ENCODE measurements around the gene FAM204A.

The FAM204A gene

GRCh38 chr10:118305730-118306129, 36.4 kb downstream of the FAM204A start:
- no peak for DNase-seq
- Histone ChIP-seq H3K4me3 (ENCODE audit: low read length) (no peak overlapping the region), H3K27ac (ENCODE audit: low read depth, low read length) (no peak overlapping the region), H3K79me2 (ENCODE audit: control insufficient read depth, insufficient read depth, low read length) (no peaks in the 10 kb centered on the region), H3K27me3 (ENCODE audit: insufficient read depth, low read length, poor library complexity) (no peaks in the 10 kb centered on the region), H3K4me1 (ENCODE audit: control insufficient read depth, low read depth, low read length) (no peaks in the 10 kb centered on the region), H3K18ac (ENCODE audit: low read length) (no peak overlapping the region), H4K5ac (ENCODE audit: low read length) (no peak overlapping the region), H3K56ac (ENCODE audit: low read length) (no peak overlapping the region), H2BK120ac (ENCODE audit: low read depth, low read length) (no peak overlapping the region), H2BK5ac (ENCODE audit: low read length) (no peak overlapping the region), H2BK15ac (replicated peaks; ENCODE audit: low read depth) (no peak overlapping the region), H3K36me3 (ENCODE audit: control insufficient read depth, insufficient read depth, low read length) (no peaks in the 10 kb centered on the region), H3K23ac (ENCODE audit: low read length) (no peak overlapping the region), H3K4ac (ENCODE audit: low read depth, low read length) (no peak overlapping the region), H3K4me2 (ENCODE audit: low read length) (no peak overlapping the region), H4K8ac (ENCODE audit: low read depth, low read length) (no peak overlapping the region), H3K9ac (ENCODE audit: low read length) (no peak overlapping the region), H3K79me1 (ENCODE audit: low read length) (no peaks in the 10 kb centered on the region), H2AK5ac (ENCODE audit: low read length) (no peak overlapping the region)
- no CpG with 5 or more reads among the region's 1 CpG for WGBS (ENCODE audit: extremely low coverage, insufficient coverage, low lambda C conversion rate)

GRCh38 chr10:118304521-118304920, 37.6 kb downstream of the FAM204A start:
- WGBS (ENCODE audit: extremely low coverage, insufficient coverage, low lambda C conversion rate), result no CpG with 5 or more reads among the region's 6 CpGs
- Histone ChIP-seq H3K4me1 (ENCODE audit: control insufficient read depth, low read depth, low read length) (no peaks in the 10 kb centered on the region), H4K8ac (ENCODE audit: low read depth, low read length) (no peak overlapping the region), H3K23ac (ENCODE audit: low read length) (no peak overlapping the region), H4K5ac (ENCODE audit: low read length) (no peak overlapping the region), H3K79me1 (ENCODE audit: low read length) (no peaks in the 10 kb centered on the region), H3K4me2 (ENCODE audit: low read length) (no peak overlapping the region), H3K27ac (ENCODE audit: low read depth, low read length) (no peak overlapping the region), H2BK5ac (ENCODE audit: low read length) (no peak overlapping the region), H2AK5ac (ENCODE audit: low read length) (no peak overlapping the region), H3K79me2 (ENCODE audit: control insufficient read depth, insufficient read depth, low read length) (no peaks in the 10 kb centered on the region), H3K36me3 (ENCODE audit: control insufficient read depth, insufficient read depth, low read length) (no peaks in the 10 kb centered on the region), H3K4me3 (ENCODE audit: low read length) (no peak overlapping the region), H3K9ac (ENCODE audit: low read length) (no peak overlapping the region), H3K18ac (ENCODE audit: low read length) (no peak overlapping the region), H3K4ac (ENCODE audit: low read depth, low read length) (no peak overlapping the region), H3K27me3 (ENCODE audit: insufficient read depth, low read length, poor library complexity) (no peaks in the 10 kb centered on the region), H3K56ac (ENCODE audit: low read length) (no peak overlapping the region), H2BK120ac (ENCODE audit: low read depth, low read length) (no peak overlapping the region), H2BK15ac (replicated peaks; ENCODE audit: low read depth) (no peak overlapping the region)
- DNase-seq, result no peak

- Histone ChIP-seq H3K4ac (ENCODE audit: low read depth, low read length) (no peak overlapping the region), H2AK5ac (ENCODE audit: low read length) (no peak overlapping the region), H3K79me2 (ENCODE audit: control insufficient read depth, insufficient read depth, low read length) (no peaks in the 10 kb centered on the region), H2BK120ac (ENCODE audit: low read depth, low read length) (no peak overlapping the region), H3K79me1 (ENCODE audit: low read length) (no peaks in the 10 kb centered on the region), H4K5ac (ENCODE audit: low read length) (no peak overlapping the region), H2BK5ac (ENCODE audit: low read length) (no peak overlapping the region), H3K18ac (ENCODE audit: low read length) (no peak overlapping the region), H3K4me2 (ENCODE audit: low read length) (no peak overlapping the region), H3K4me1 (ENCODE audit: control insufficient read depth, low read depth, low read length) (no peaks in the 10 kb centered on the region), H2BK15ac (replicated peaks; ENCODE audit: low read depth) (no peak overlapping the region), H3K9ac (ENCODE audit: low read length) (no peak overlapping the region), H3K27me3 (ENCODE audit: insufficient read depth, low read length, poor library complexity) (no peaks in the 10 kb centered on the region), H4K8ac (ENCODE audit: low read depth, low read length) (no peak overlapping the region), H3K23ac (ENCODE audit: low read length) (no peak overlapping the region), H3K56ac (ENCODE audit: low read length) (no peak overlapping the region), H3K36me3 (ENCODE audit: control insufficient read depth, insufficient read depth, low read length) (no peaks in the 10 kb centered on the region), H3K27ac (ENCODE audit: low read depth, low read length) (no peak overlapping the region), H3K4me3 (ENCODE audit: low read length) (no peak overlapping the region)
- no CpG with 5 or more reads among the region's 2 CpGs for WGBS (ENCODE audit: extremely low coverage, insufficient coverage, low lambda C conversion rate)
- DNase-seq, result no peak
These were observed 40.9 kb downstream of the FAM204A start for GRCh38 chr10:118301211-118301610.

- Histone ChIP-seq H3K9ac (ENCODE audit: low read length) (no peak overlapping the region), H4K8ac (ENCODE audit: low read depth, low read length) (no peak overlapping the region), H3K79me1 (ENCODE audit: low read length) (no peaks in the 10 kb centered on the region), H2BK5ac (ENCODE audit: low read length) (no peak overlapping the region), H3K36me3 (ENCODE audit: control insufficient read depth, insufficient read depth, low read length) (no peaks in the 10 kb centered on the region), H3K4me2 (ENCODE audit: low read length) (no peak overlapping the region), H3K4me3 (ENCODE audit: low read length) (no peak overlapping the region), H2BK15ac (replicated peaks; ENCODE audit: low read depth) (no peak overlapping the region), H3K4ac (ENCODE audit: low read depth, low read length) (no peak overlapping the region), H2AK5ac (ENCODE audit: low read length) (no peak overlapping the region), H3K27ac (ENCODE audit: low read depth, low read length) (no peak overlapping the region), H3K18ac (ENCODE audit: low read length) (no peak overlapping the region), H3K23ac (ENCODE audit: low read length) (no peak overlapping the region), H2BK120ac (ENCODE audit: low read depth, low read length) (no peak overlapping the region), H3K27me3 (ENCODE audit: insufficient read depth, low read length, poor library complexity) (no peaks in the 10 kb centered on the region), H4K5ac (ENCODE audit: low read length) (no peak overlapping the region), H3K79me2 (ENCODE audit: control insufficient read depth, insufficient read depth, low read length) (no peaks in the 10 kb centered on the region), H3K56ac (ENCODE audit: low read length) (no peak overlapping the region), H3K4me1 (ENCODE audit: control insufficient read depth, low read depth, low read length) (no peaks in the 10 kb centered on the region)
- WGBS (ENCODE audit: extremely low coverage, insufficient coverage, low lambda C conversion rate), result no CpG with 5 or more reads among the region's 1 CpG
- DNase-seq, result no peak
These were observed 41.8 kb downstream of the FAM204A start for GRCh38 chr10:118300320-118300719.

DNA sequence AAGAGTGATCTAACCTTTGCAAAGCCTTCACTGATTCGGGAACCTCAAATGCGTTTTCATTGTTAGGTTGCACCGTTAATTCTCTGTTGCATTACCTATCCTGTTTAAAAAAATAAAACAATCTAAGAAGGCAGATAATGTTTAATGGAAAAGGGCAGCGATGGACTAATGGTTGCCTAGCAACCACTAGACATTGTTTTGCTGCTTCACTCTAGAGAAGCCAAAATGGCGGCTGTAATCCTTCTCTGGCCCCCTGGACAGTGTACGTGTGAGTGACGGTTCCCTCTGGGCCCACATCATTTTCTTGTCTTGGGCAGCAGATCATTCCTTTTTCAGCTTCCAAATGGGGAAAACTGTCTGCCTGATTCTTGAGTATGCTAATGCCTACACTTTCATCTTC, 43.3 kb downstream of the FAM204A start:
- WGBS (ENCODE audit: extremely low coverage, insufficient coverage, low lambda C conversion rate), result no CpG with 5 or more reads among the region's 7 CpGs
- no peak overlapping the region for H3K27ac ChIP-seq (ENCODE audit: low read depth, low read length)
- H3K4me1 ChIP-seq (ENCODE audit: control insufficient read depth, low read depth, low read length), result no peaks in the 10 kb centered on the region
- DNase-seq, result no peak
- H3K9ac ChIP-seq (ENCODE audit: low read length), result no peak overlapping the region
- no peak overlapping the region for H3K4ac ChIP-seq (ENCODE audit: low read depth, low read length)
- H3K36me3 ChIP-seq (ENCODE audit: control insufficient read depth, insufficient read depth, low read length), result no peaks in the 10 kb centered on the region
- H2BK5ac ChIP-seq (ENCODE audit: low read length), result no peak overlapping the region
- H3K79me2 ChIP-seq (ENCODE audit: control insufficient read depth, insufficient read depth, low read length), result no peaks in the 10 kb centered on the region
- H2BK120ac ChIP-seq (ENCODE audit: low read depth, low read length), result no peak overlapping the region
- H4K5ac ChIP-seq (ENCODE audit: low read length), result no peak overlapping the region
- H3K18ac ChIP-seq (ENCODE audit: low read length), result no peak overlapping the region
- no peak overlapping the region for H3K23ac ChIP-seq (ENCODE audit: low read length)
- no peak overlapping the region for H3K4me3 ChIP-seq (ENCODE audit: low read length)
- no peak overlapping the region for H2AK5ac ChIP-seq (ENCODE audit: low read length)
- H2BK15ac ChIP-seq (replicated peaks; ENCODE audit: low read depth), result no peak overlapping the region
- no peak overlapping the region for H3K56ac ChIP-seq (ENCODE audit: low read length)
- H3K27me3 ChIP-seq (ENCODE audit: insufficient read depth, low read length, poor library complexity), result no peaks in the 10 kb centered on the region
- no peak overlapping the region for H4K8ac ChIP-seq (ENCODE audit: low read depth, low read length)
- no peak overlapping the region for H3K4me2 ChIP-seq (ENCODE audit: low read length)
- no peaks in the 10 kb centered on the region for H3K79me1 ChIP-seq (ENCODE audit: low read length)

GRCh38 chr10:118291122-118291521, 51.0 kb downstream of the FAM204A start:
- Histone ChIP-seq H4K5ac (ENCODE audit: low read length) (no peak overlapping the region), H3K56ac (ENCODE audit: low read length) (no peak overlapping the region), H2BK120ac (ENCODE audit: low read depth, low read length) (no peak overlapping the region), H3K79me1 (ENCODE audit: low read length) (no peaks in the 10 kb centered on the region), H4K8ac (ENCODE audit: low read depth, low read length) (no peak overlapping the region), H3K27me3 (ENCODE audit: insufficient read depth, low read length, poor library complexity) (no peaks in the 10 kb centered on the region), H2AK5ac (ENCODE audit: low read length) (no peak overlapping the region), H3K4me1 (ENCODE audit: control insufficient read depth, low read depth, low read length) (peaks cover 2% of the 10 kb centered on the region), H2BK15ac (replicated peaks; ENCODE audit: low read depth) (no peak overlapping the region), H3K79me2 (ENCODE audit: control insufficient read depth, insufficient read depth, low read length) (no peaks in the 10 kb centered on the region), H3K36me3 (ENCODE audit: control insufficient read depth, insufficient read depth, low read length) (no peaks in the 10 kb centered on the region), H3K9ac (ENCODE audit: low read length) (no peak overlapping the region), H3K4me2 (ENCODE audit: low read length) (no peak overlapping the region), H3K18ac (ENCODE audit: low read length) (no peak overlapping the region), H2BK5ac (ENCODE audit: low read length) (no peak overlapping the region), H3K23ac (ENCODE audit: low read length) (no peak overlapping the region), H3K4me3 (ENCODE audit: low read length) (no peak overlapping the region), H3K4ac (ENCODE audit: low read depth, low read length) (no peak overlapping the region), H3K27ac (ENCODE audit: low read depth, low read length) (no peak overlapping the region)
- DNase-seq, result no peak

Data from mesendoderm (in vitro differentiated cells).